HepG2 (cell line): ENCODE measurements around the gene RNF13. TPM values are rescaled to one million over a fixed set of nuclear protein-coding genes. Genes with fewer than 3 reads are reported as not detected.
A peak's percentile ranks its signal among the peaks of the same experiment; 100 is the strongest.

Experiments
- ATF7-NPFF ChIP-seq: sonication (generic); formaldehyde crosslinking; IDR thresholded peaks from 2 replicates; pipeline ENCODE4 v1.8.1; 2023; ENCODE audit warnings: mild to moderate bottlenecking, low read depth, missing genetic modification reagents, moderate library complexity
- GATAD2A ChIP-seq: IDR thresholded peaks from 2 replicates; pipeline ENCODE4 v1.6.1; 2016
- KMT2A ChIP-seq: sonication (generic); formaldehyde crosslinking; IDR thresholded peaks from 2 replicates; pipeline ENCODE4 v1.4.0; 2020; ENCODE audit warnings: missing genetic modification reagents
- MXI1 ChIP-seq: IDR thresholded peaks from 3 replicates; pipeline ENCODE4 v1.6.1; 2012; ENCODE audit warnings: low read depth, low read length, inconsistent platforms, borderline replicate concordance
- MYC ChIP-seq: sonication (generic); formaldehyde crosslinking; IDR thresholded peaks from 2 replicates; pipeline ENCODE4 v1.9.0; 2021; ENCODE audit warnings: missing genetic modification reagents, borderline replicate concordance
- RFX3 ChIP-seq: IDR thresholded peaks from 2 replicates; pipeline ENCODE4 v1.6.1; 2016; ENCODE audit warnings: missing biosample characterization, missing genetic modification reagents
- SIX1 ChIP-seq: sonication (generic); formaldehyde crosslinking; IDR thresholded peaks from 2 replicates; pipeline ENCODE4 v1.4.0; 2020; ENCODE audit warnings: missing genetic modification reagents, borderline replicate concordance
- SOX6 ChIP-seq, 2 experiments: fragments of 450-650 bp in 1 of 2; sonication (generic) in 1 of 2; formaldehyde crosslinking in 1 of 2; IDR thresholded peaks; 2 replicates each; pipeline versions ENCODE4 v1.4.0 to v1.6.1; 2017 to 2020; ENCODE audit warnings: antibody characterized with exemption in 1 of 2, mild to moderate bottlenecking in 1 of 2, missing genetic modification reagents in 1 of 2
- SP4 ChIP-seq: sonication (generic); formaldehyde crosslinking; IDR thresholded peaks from 2 replicates; pipeline ENCODE4 v1.8.1; 2023; ENCODE audit warnings: mild to moderate bottlenecking, missing genetic modification reagents
- SRSF1 ChIP-seq: fragments of 200-400 bp; formaldehyde crosslinking; optimal IDR thresholded peaks from 2 replicates; pipeline ENCODE3; 2017; ENCODE audit warnings: mild to moderate bottlenecking, low read depth, low read length, moderate library complexity
- TFAP4 ChIP-seq: sonication (generic); IDR thresholded peaks from 2 replicates; pipeline ENCODE4 v1.6.1; 2016; ENCODE audit warnings: low read depth, borderline replicate concordance
- THAP11 ChIP-seq: IDR thresholded peaks from 2 replicates; pipeline ENCODE4 v1.6.1; 2016; ENCODE audit warnings: missing biosample characterization, missing genetic modification reagents
- TSC22D2 ChIP-seq: sonication (generic); formaldehyde crosslinking; IDR thresholded peaks from 2 replicates; pipeline ENCODE4 v1.5.1; 2020; ENCODE audit warnings: missing genetic modification reagents, mild to moderate bottlenecking, borderline replicate concordance
- YEATS4 ChIP-seq: sonication (generic); formaldehyde crosslinking; IDR thresholded peaks from 2 replicates; pipeline ENCODE4 v1.4.0; 2020; ENCODE audit warnings: missing genetic modification reagents, borderline replicate concordance
- ZMYM2 ChIP-seq: sonication (generic); formaldehyde crosslinking; IDR thresholded peaks from 2 replicates; pipeline ENCODE4 v1.8.0; 2022; ENCODE audit warnings: mild to moderate bottlenecking, missing genetic modification reagents
- ZNF124 ChIP-seq: sonication (generic); formaldehyde crosslinking; IDR thresholded peaks from 2 replicates; pipeline ENCODE4 v1.4.0; 2020; ENCODE audit warnings: missing genetic modification reagents
- ZNF17 ChIP-seq: sonication (generic); formaldehyde crosslinking; IDR thresholded peaks from 2 replicates; pipeline ENCODE4 v1.5.0; 2020; ENCODE audit warnings: mild to moderate bottlenecking, missing genetic modification reagents
- ZNF430 ChIP-seq: sonication (generic); formaldehyde crosslinking; IDR thresholded peaks from 2 replicates; pipeline ENCODE4 v1.9.0; 2021; ENCODE audit warnings: mild to moderate bottlenecking, missing genetic modification reagents
- ZNF441 ChIP-seq: sonication (generic); formaldehyde crosslinking; IDR thresholded peaks from 2 replicates; pipeline ENCODE4 v1.7.0; 2021; ENCODE audit warnings: missing genetic modification reagents, borderline replicate concordance
- ZNF484 ChIP-seq: sonication (generic); formaldehyde crosslinking; IDR thresholded peaks from 2 replicates; pipeline ENCODE4 v1.5.1; 2020; ENCODE audit warnings: mild to moderate bottlenecking, low read depth, missing genetic modification reagents, borderline replicate concordance
- ZNF510 ChIP-seq: sonication (generic); formaldehyde crosslinking; IDR thresholded peaks from 2 replicates; pipeline ENCODE4 v1.4.0; 2020; ENCODE audit warnings: low read depth, mild to moderate bottlenecking, missing genetic modification reagents
- ZNF674 ChIP-seq: sonication (generic); formaldehyde crosslinking; IDR thresholded peaks from 2 replicates; pipeline ENCODE4 v1.5.0; 2020; ENCODE audit warnings: low read depth, mild to moderate bottlenecking, missing genetic modification reagents
- ZNF788 ChIP-seq: sonication (generic); formaldehyde crosslinking; IDR thresholded peaks from 2 replicates; pipeline ENCODE4 v1.5.0; 2020; ENCODE audit warnings: mild to moderate bottlenecking, missing genetic modification reagents, borderline replicate concordance
- ZNF850 ChIP-seq: sonication (generic); formaldehyde crosslinking; conservative IDR thresholded peaks from 2 replicates; pipeline ENCODE4 v1.9.0; 2021; ENCODE audit warnings: mild to moderate bottlenecking, missing genetic modification reagents
- ZSCAN29 ChIP-seq: sonication (generic); formaldehyde crosslinking; conservative IDR thresholded peaks from 2 replicates; pipeline ENCODE4 v1.4.0; 2020; ENCODE audit warnings: mild to moderate bottlenecking, missing genetic modification reagents
- polyA plus RNA-seq, 8 experiments: library from polyadenylated mRNA; depleted of rRNA in 3 of 8; stranded (reverse) in 7 of 8; unstranded in 1 of 8; fragments of >200 nt; fragmentation: Illumina TruSeq in 4 of 8; extraction: Trizol in 4 of 8; gene quantifications; 2 replicates each; pipeline versions ENCODE4 v1.2.1 to v1.2.3, GENCODE V29; 2011 to 2016; ENCODE audit warnings: low read depth in 4 of 8, missing spikeins in 1 of 8, mixed read lengths in 1 of 8; ENCODE audit not compliant: insufficient read depth in 1 of 8
- total RNA-seq, 5 experiments: library from RNA; depleted of rRNA; stranded (reverse); fragments of >200 nt; fragmentation: Illumina TruSeq; extraction: Trizol; gene quantifications; 2 replicates each; pipeline ENCODE4 v1.2.3, GENCODE V29; 2016; ENCODE audit warnings: low read depth in 1 of 5
- TF ChIP-seq, protein P1 (sequence below): sonication (generic); formaldehyde crosslinking; IDR thresholded peaks from 2 replicates; pipeline ENCODE4 v1.8.1; 2023; ENCODE audit warnings: mild to moderate bottlenecking, missing genetic modification reagents, borderline replicate concordance
- TF ChIP-seq, protein P2 (sequence below): sonication (generic); formaldehyde crosslinking; IDR thresholded peaks from 2 replicates; pipeline ENCODE4 v1.5.1; 2020; ENCODE audit warnings: missing genetic modification reagents, mild to moderate bottlenecking, borderline replicate concordance
- TF ChIP-seq, protein P3 (sequence below): sonication (generic); formaldehyde crosslinking; IDR thresholded peaks from 2 replicates; pipeline ENCODE4 v1.8.0; 2022; ENCODE audit warnings: mild to moderate bottlenecking, missing genetic modification reagents, moderate library complexity

The RNF13 gene
- total and polyA plus RNA-seq, 2 of the 13 experiments (the other 11 are each of a cell fraction or from before 2014, with no cell fraction given): 39.8 to 46.0 TPM

GRCh38 chr3:149971403-149972075 is 158.5 kb downstream of the RNF13 start (continued):
- TF ChIP-seq SOX6 (IDR thresholded peaks at IDR 0.05): no peak
- no peak; the same call in 1 of the 2 replicates for TF ChIP-seq SOX6 (CRISPR knock-in tag; IDR thresholded peaks at IDR 0.05)
- TF ChIP-seq ZNF17 (CRISPR knock-in tag): no peak
- TF ChIP-seq ZSCAN29: no peak
- TF ChIP-seq TFAP4: no peak
- TF ChIP-seq ATF7-NPFF: no peak
- 0 out of 2 replicates have a peak, but pooled peaks have one; percentile 14 for TF ChIP-seq RFX3 (CRISPR knock-in tag)
- TF ChIP-seq SP4: no peak
- TF ChIP-seq THAP11: peak; percentile 4; the same call in 1 of the 2 replicates
- 0 out of 2 replicates have a peak, but pooled peaks have one; percentile 12 for TF ChIP-seq GATAD2A
- no peak for TF ChIP-seq MYC (CRISPR knock-in tag)
- no peak for TF ChIP-seq ZNF674 (CRISPR knock-in tag)
- no peak for TF ChIP-seq ZNF441 (CRISPR knock-in tag)
- no peak for TF ChIP-seq TSC22D2
- TF ChIP-seq, protein P1, sequence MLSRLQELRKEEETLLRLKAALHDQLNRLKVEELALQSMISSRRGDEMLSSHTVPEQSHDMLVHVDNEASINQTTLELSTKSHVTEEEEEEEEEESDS (CRISPR knock-in tag): no peak
- peak; percentile 20; the same call in 1 of the 2 replicates for TF ChIP-seq YEATS4 (CRISPR knock-in tag)
- TF ChIP-seq, protein P2, sequence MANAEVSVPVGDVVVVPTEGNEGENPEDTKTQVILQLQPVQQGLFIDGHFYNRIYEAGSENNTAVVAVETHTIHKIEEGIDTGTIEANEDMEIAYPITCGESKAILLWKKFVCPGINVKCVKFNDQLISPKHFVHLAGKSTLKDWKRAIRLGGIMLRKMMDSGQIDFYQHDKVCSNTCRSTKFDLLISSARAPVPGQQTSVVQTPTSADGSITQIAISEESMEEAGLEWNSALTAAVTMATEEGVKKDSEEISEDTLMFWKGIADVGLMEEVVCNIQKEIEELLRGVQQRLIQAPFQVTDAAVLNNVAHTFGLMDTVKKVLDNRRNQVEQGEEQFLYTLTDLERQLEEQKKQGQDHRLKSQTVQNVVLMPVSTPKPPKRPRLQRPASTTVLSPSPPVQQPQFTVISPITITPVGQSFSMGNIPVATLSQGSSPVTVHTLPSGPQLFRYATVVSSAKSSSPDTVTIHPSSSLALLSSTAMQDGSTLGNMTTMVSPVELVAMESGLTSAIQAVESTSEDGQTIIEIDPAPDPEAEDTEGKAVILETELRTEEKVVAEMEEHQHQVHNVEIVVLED: peak; percentile 4; the same call in 1 of the 2 replicates
- no peak for TF ChIP-seq ZNF430 (CRISPR knock-in tag)
- no peak for TF ChIP-seq ZNF124 (CRISPR knock-in tag)
- no peak; the same call in 1 of the 2 replicates for TF ChIP-seq ZNF510 (CRISPR knock-in tag)
- no peak for TF ChIP-seq ZMYM2
- TF ChIP-seq SRSF1: no peak
- TF ChIP-seq ZNF484 (CRISPR knock-in tag): no peak
- 0 out of 3 replicates have a peak, but pooled peaks have one; percentile 9 for TF ChIP-seq MXI1
- TF ChIP-seq SIX1: peak; percentile 93; the same call in 1 of the 2 replicates
- TF ChIP-seq ZNF850 (CRISPR knock-in tag): no peak
- 0 out of 2 replicates have a peak, but pooled peaks have one; percentile 5 for TF ChIP-seq ZNF788 (CRISPR knock-in tag)
- TF ChIP-seq KMT2A (CRISPR knock-in tag): no peak
- TF ChIP-seq, protein P3, sequence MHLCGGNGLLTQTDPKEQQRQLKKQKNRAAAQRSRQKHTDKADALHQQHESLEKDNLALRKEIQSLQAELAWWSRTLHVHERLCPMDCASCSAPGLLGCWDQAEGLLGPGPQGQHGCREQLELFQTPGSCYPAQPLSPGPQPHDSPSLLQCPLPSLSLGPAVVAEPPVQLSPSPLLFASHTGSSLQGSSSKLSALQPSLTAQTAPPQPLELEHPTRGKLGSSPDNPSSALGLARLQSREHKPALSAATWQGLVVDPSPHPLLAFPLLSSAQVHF (CRISPR knock-in tag): peak; percentile 33; the same call in 1 of the 2 replicates
